Measurements from ENCODE around the gene KLC4.

KLC4 gene

DNA sequence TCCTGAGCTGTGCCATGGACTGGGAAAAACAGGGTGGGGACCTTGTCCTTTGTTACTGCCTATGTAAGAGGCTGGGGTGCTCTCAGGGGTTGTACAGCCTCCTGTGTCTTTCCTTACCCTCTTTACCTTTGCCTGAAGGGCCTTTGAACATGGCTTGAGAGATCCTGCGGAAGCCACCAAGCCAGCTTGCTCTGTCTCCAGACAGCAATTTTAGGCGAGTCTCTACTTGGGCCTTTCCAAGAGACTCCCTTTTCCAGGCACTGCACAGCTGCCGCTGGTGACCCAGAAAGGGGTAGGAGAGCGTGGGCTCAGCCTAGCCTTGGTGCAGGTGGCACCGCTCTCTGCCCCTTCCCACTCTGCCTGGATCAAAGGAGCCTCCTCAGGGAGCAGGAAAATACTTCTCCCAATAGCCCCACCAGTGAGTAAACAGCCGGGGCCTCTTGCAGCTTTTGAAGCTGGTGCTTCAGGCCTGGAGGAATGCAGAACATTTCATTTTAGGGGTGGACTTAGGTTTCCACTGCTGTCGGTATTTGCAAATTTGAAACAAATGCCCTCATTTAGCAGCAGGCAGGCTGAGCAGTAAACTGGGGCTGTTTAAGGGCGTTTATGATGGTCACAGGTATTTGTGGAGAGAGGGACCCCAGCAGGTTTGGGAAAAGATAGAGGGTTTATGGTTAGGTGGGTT is 30.6 kb downstream of the KLC4 start:
- no peak overlapping the region for H3K27ac ChIP-seq (ENCODE audit: low read depth, low read length, poor library complexity, severe bottlenecking)
- H3K4me1 ChIP-seq (ENCODE audit: insufficient read depth, low read length, severe bottlenecking): no peaks in the 10 kb centered on the region
- TF ChIP-seq EZH2 (IDR thresholded peaks at IDR 0.05; ENCODE audit: borderline replicate concordance, low read length): no peak
- TF ChIP-seq, protein P1, sequence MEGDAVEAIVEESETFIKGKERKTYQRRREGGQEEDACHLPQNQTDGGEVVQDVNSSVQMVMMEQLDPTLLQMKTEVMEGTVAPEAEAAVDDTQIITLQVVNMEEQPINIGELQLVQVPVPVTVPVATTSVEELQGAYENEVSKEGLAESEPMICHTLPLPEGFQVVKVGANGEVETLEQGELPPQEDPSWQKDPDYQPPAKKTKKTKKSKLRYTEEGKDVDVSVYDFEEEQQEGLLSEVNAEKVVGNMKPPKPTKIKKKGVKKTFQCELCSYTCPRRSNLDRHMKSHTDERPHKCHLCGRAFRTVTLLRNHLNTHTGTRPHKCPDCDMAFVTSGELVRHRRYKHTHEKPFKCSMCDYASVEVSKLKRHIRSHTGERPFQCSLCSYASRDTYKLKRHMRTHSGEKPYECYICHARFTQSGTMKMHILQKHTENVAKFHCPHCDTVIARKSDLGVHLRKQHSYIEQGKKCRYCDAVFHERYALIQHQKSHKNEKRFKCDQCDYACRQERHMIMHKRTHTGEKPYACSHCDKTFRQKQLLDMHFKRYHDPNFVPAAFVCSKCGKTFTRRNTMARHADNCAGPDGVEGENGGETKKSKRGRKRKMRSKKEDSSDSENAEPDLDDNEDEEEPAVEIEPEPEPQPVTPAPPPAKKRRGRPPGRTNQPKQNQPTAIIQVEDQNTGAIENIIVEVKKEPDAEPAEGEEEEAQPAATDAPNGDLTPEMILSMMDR (IDR thresholded peaks at IDR 0.05; ENCODE audit: low read length): no peak

DNA sequence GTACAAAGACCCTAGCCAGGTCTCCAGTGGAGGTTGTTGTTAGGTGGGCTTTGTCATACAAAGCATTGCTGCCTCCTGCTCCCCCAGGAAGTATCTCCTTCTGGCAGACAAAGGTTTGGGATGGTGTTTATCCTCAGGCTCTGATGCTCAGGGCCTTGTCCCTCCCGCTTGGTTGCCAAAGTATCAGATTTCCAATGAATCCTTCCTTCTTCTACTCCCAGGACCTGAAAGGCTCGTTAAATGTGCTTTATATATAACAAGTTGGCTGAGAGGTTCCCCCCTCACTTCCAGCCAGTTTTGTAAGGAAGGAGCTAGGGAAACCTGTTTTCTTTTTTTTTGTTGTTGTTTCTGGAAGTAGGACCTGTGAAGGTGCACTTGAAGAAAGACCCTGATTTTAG is 31.1 kb downstream of the KLC4 start:
- no peaks in the 10 kb centered on the region for H3K27me3 ChIP-seq (ENCODE audit: insufficient read depth, low read length)
- H3K9me3 ChIP-seq (ENCODE audit: low read length): no peaks in the 10 kb centered on the region
- no peak overlapping the region for H3K9ac ChIP-seq (ENCODE audit: low read length)
- H4K20me1 ChIP-seq (ENCODE audit: insufficient read depth, low read length): no peaks in the 10 kb centered on the region
- H2AFZ ChIP-seq (ENCODE audit: low read length): no peak overlapping the region
- H3K79me2 ChIP-seq (ENCODE audit: insufficient read depth, low read length): no peaks in the 10 kb centered on the region
- H3K36me3 ChIP-seq (ENCODE audit: insufficient read depth, low read length): no peaks in the 10 kb centered on the region
- H3K9me2 ChIP-seq (ENCODE audit: low read depth, low read length): no peaks in the 10 kb centered on the region
- no peak overlapping the region for H3K4me3 ChIP-seq (ENCODE audit: low read depth, low read length, poor library complexity, severe bottlenecking)
- TF ChIP-seq EZH2 (IDR thresholded peaks at IDR 0.05; ENCODE audit: borderline replicate concordance, low read length): no peak
- TF ChIP-seq, protein P1 (IDR thresholded peaks at IDR 0.05; ENCODE audit: low read length): no peak
- H3K4me2 ChIP-seq (ENCODE audit: low read length): no peak overlapping the region
- no peaks in the 10 kb centered on the region for H3K4me1 ChIP-seq (ENCODE audit: insufficient read depth, low read length, severe bottlenecking)
- no peak overlapping the region for H3K27ac ChIP-seq (ENCODE audit: low read depth, low read length, poor library complexity, severe bottlenecking)
- H3F3A ChIP-seq (ENCODE audit: insufficient read depth, low read length): no peaks in the 10 kb centered on the region

More for the DNA sequence above, 30.6 kb downstream of the KLC4 start:
- no peaks in the 10 kb centered on the region for H3K9me3 ChIP-seq (ENCODE audit: low read length)
- no peaks in the 10 kb centered on the region for H3K9me2 ChIP-seq (ENCODE audit: low read depth, low read length)
- no peaks in the 10 kb centered on the region for H3F3A ChIP-seq (ENCODE audit: insufficient read depth, low read length)
- no peaks in the 10 kb centered on the region for H3K36me3 ChIP-seq (ENCODE audit: insufficient read depth, low read length)
- no peaks in the 10 kb centered on the region for H3K79me2 ChIP-seq (ENCODE audit: insufficient read depth, low read length)
- H2AFZ ChIP-seq (ENCODE audit: low read length): no peak overlapping the region
- no peak overlapping the region for H3K9ac ChIP-seq (ENCODE audit: low read length)
- no peak overlapping the region for H3K4me2 ChIP-seq (ENCODE audit: low read length)
- no peak overlapping the region for H3K4me3 ChIP-seq (ENCODE audit: low read depth, low read length, poor library complexity, severe bottlenecking)
- H3K27me3 ChIP-seq (ENCODE audit: insufficient read depth, low read length): no peaks in the 10 kb centered on the region
- no peaks in the 10 kb centered on the region for H4K20me1 ChIP-seq (ENCODE audit: insufficient read depth, low read length)

DNA sequence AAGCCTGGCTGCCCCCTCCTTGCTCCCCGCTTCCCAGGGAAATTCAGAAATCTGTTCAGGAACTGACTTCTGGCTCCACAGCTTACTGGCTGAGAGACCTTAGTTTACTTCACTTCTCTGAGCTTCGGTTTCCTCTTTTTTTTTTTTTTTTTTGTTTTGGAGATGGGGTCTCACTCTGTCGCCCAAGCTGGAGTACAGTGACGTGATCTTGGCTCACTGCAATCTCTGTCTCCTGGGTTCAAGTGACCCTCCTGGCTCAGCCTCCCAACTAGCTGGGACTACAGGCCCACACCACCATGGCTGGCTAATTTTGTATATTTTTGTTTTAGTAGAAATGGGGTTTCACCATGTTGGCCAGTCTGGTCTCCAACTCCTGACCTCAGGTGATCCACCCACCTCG is 31.6 kb downstream of the KLC4 start:
- Histone ChIP-seq H3F3A (ENCODE audit: insufficient read depth, low read length) (no peaks in the 10 kb centered on the region), H3K27me3 (ENCODE audit: insufficient read depth, low read length) (no peaks in the 10 kb centered on the region), H3K4me2 (ENCODE audit: low read length) (no peak overlapping the region), H3K36me3 (ENCODE audit: insufficient read depth, low read length) (no peaks in the 10 kb centered on the region), H3K4me3 (ENCODE audit: low read depth, low read length, poor library complexity, severe bottlenecking) (no peak overlapping the region), H3K9ac (ENCODE audit: low read length) (no peak overlapping the region), H3K9me2 (ENCODE audit: low read depth, low read length) (no peaks in the 10 kb centered on the region), H4K20me1 (ENCODE audit: insufficient read depth, low read length) (no peaks in the 10 kb centered on the region), H3K27ac (ENCODE audit: low read depth, low read length, poor library complexity, severe bottlenecking) (no peak overlapping the region), H3K9me3 (ENCODE audit: low read length) (no peaks in the 10 kb centered on the region), H3K79me2 (ENCODE audit: insufficient read depth, low read length) (no peaks in the 10 kb centered on the region), H3K4me1 (ENCODE audit: insufficient read depth, low read length, severe bottlenecking) (no peaks in the 10 kb centered on the region), H2AFZ (ENCODE audit: low read length) (no peak overlapping the region)
- no peak for TF ChIP-seq EZH2 (IDR thresholded peaks at IDR 0.05; ENCODE audit: borderline replicate concordance, low read length)
- TF ChIP-seq, protein P1 (IDR thresholded peaks at IDR 0.05; ENCODE audit: low read length): no peak
